BLaER1 (cell line): ENCODE data around the gene ZHX3.

Experiments used
- H3K27ac ChIP-seq: shearing (Covaris generic); formaldehyde crosslinking; 2 replicates; pipeline ENCODE4 v1.8.1; 2022
- H3K27me3 ChIP-seq: shearing (Covaris generic); formaldehyde crosslinking; 2 replicates; pipeline ENCODE4 v1.8.1; 2022
- H3K36me3 ChIP-seq: shearing (Covaris generic); formaldehyde crosslinking; 2 replicates; pipeline ENCODE4 v1.8.1; 2022
- H3K4me1 ChIP-seq: shearing (Covaris generic); formaldehyde crosslinking; 2 replicates; pipeline ENCODE4 v1.8.1; 2022
- H3K4me2 ChIP-seq: shearing (Covaris generic); formaldehyde crosslinking; 2 replicates; pipeline ENCODE4 v1.8.1; 2022
- H3K4me3 ChIP-seq: shearing (Covaris generic); formaldehyde crosslinking; 2 replicates; pipeline ENCODE4 v1.8.1; 2022
- H3K9ac ChIP-seq: shearing (Covaris generic); formaldehyde crosslinking; 2 replicates; pipeline ENCODE4 v1.8.1; 2022
- H3K9me3 ChIP-seq: shearing (Covaris generic); formaldehyde crosslinking; 2 replicates; pipeline ENCODE4 v1.8.1; 2022
- H4K20me1 ChIP-seq: shearing (Covaris generic); formaldehyde crosslinking; 2 replicates; pipeline ENCODE4 v1.8.1; 2022
- Cebpa-rat ChIP-seq: shearing (Covaris generic); IDR thresholded peaks from 2 replicates; pipeline ENCODE4 v1.8.1; 2022

Gene ZHX3

GRCh38 chr20:41200446-41201202 lies 116.9 kb downstream of the ZHX3 start:
- H3K27me3 ChIP-seq: no peaks in the 10 kb centered on the region
- peaks cover 7% of the 10 kb centered on the region for H3K4me1 ChIP-seq
- no peaks in the 10 kb centered on the region for H4K20me1 ChIP-seq
- peaks cover 21% of the 10 kb centered on the region for H3K9me3 ChIP-seq
- no peak overlapping the region for H3K27ac ChIP-seq
- peaks cover 35% of the 10 kb centered on the region for H3K36me3 ChIP-seq
- no peak overlapping the region for H3K9ac ChIP-seq
- H3K4me3 ChIP-seq: no peak overlapping the region
- TF ChIP-seq Cebpa-rat: no peak
- no peak overlapping the region for H3K4me2 ChIP-seq

GRCh38 chr20:41198443-41198842 lies 119.1 kb downstream of the ZHX3 start:
- no peak overlapping the region for H3K27ac ChIP-seq

GRCh38 chr20:41196653-41197225 lies 120.8 kb downstream of the ZHX3 start:
- Histone ChIP-seq H3K4me3 (no peak overlapping the region), H3K9me3 (peaks cover 36% of the 10 kb centered on the region), H3K4me1 (peaks cover 7% of the 10 kb centered on the region), H3K4me2 (no peak overlapping the region), H3K36me3 (peaks cover 16% of the 10 kb centered on the region), H3K27me3 (no peaks in the 10 kb centered on the region), H3K9ac (no peak overlapping the region), H3K27ac (no peak overlapping the region), H4K20me1 (no peaks in the 10 kb centered on the region)
- TF ChIP-seq Cebpa-rat: no peak

More at GRCh38 chr20:41198443-41198842, 119.1 kb downstream of the ZHX3 start:
- Histone ChIP-seq H3K4me2 (no peak overlapping the region), H3K9me3 (peaks cover 21% of the 10 kb centered on the region), H3K4me3 (no peak overlapping the region), H3K4me1 (peaks cover 7% of the 10 kb centered on the region), H3K27me3 (no peaks in the 10 kb centered on the region), H3K9ac (no peak overlapping the region), H4K20me1 (no peaks in the 10 kb centered on the region), H3K36me3 (peaks cover 21% of the 10 kb centered on the region)
- no peak for TF ChIP-seq Cebpa-rat

GRCh38 chr20:41192575-41192974 lies 125.0 kb downstream of the ZHX3 start:
- no peak for TF ChIP-seq Cebpa-rat
- Histone ChIP-seq H3K4me2 (no peak overlapping the region), H3K36me3 (peaks cover 15% of the 10 kb centered on the region; the same call in 1 of the 2 replicates)

GRCh38 chr20:41191562-41192500 lies 125.7 kb downstream of the ZHX3 start:
- no peak overlapping the region for H3K4me3 ChIP-seq
- H3K4me2 ChIP-seq: no peak overlapping the region
- H3K4me1 ChIP-seq: no peaks in the 10 kb centered on the region
- H3K27ac ChIP-seq: no peak overlapping the region
- no peaks in the 10 kb centered on the region for H4K20me1 ChIP-seq
- H3K27me3 ChIP-seq: no peaks in the 10 kb centered on the region
- peaks cover 15% of the 10 kb centered on the region; the same call in 1 of the 2 replicates for H3K36me3 ChIP-seq
- H3K9ac ChIP-seq: no peak overlapping the region
- no peak for TF ChIP-seq Cebpa-rat
- peaks cover 49% of the 10 kb centered on the region for H3K9me3 ChIP-seq

More at GRCh38 chr20:41192575-41192974, 125.0 kb downstream of the ZHX3 start:
- Histone ChIP-seq H3K4me3 (no peak overlapping the region), H3K27ac (no peak overlapping the region), H3K9ac (no peak overlapping the region), H3K4me1 (no peaks in the 10 kb centered on the region), H3K9me3 (peaks cover 45% of the 10 kb centered on the region), H3K27me3 (no peaks in the 10 kb centered on the region), H4K20me1 (no peaks in the 10 kb centered on the region)

GRCh38 chr20:41187668-41188067 lies 129.9 kb downstream of the ZHX3 start:
- peaks cover 39% of the 10 kb centered on the region for H3K9me3 ChIP-seq

GRCh38 chr20:41185013-41185757 lies 132.3 kb downstream of the ZHX3 start:
- Histone ChIP-seq H3K27me3 (no peaks in the 10 kb centered on the region), H3K9me3 (peaks cover 14% of the 10 kb centered on the region), H3K4me3 (no peak overlapping the region), H3K36me3 (peaks cover 31% of the 10 kb centered on the region), H3K9ac (no peak overlapping the region), H4K20me1 (peaks cover 25% of the 10 kb centered on the region), H3K4me1 (no peaks in the 10 kb centered on the region), H3K27ac (no peak overlapping the region), H3K4me2 (no peak overlapping the region)
- no peak for TF ChIP-seq Cebpa-rat

More at GRCh38 chr20:41187668-41188067, 129.9 kb downstream of the ZHX3 start:
- peaks cover 23% of the 10 kb centered on the region; the same call in 1 of the 2 replicates for H3K36me3 ChIP-seq
- 0 out of 2 replicates have a peak, but pooled peaks cover 8% of the 10 kb centered on the region for H4K20me1 ChIP-seq
- H3K9ac ChIP-seq: no peak overlapping the region
- no peak overlapping the region for H3K4me2 ChIP-seq
- no peaks in the 10 kb centered on the region for H3K4me1 ChIP-seq
- no peak overlapping the region for H3K4me3 ChIP-seq
- no peaks in the 10 kb centered on the region for H3K27me3 ChIP-seq
- TF ChIP-seq Cebpa-rat: no peak
- no peak overlapping the region for H3K27ac ChIP-seq

GRCh38 chr20:41183831-41184230 lies 133.7 kb downstream of the ZHX3 start:
- Histone ChIP-seq H3K27me3 (no peaks in the 10 kb centered on the region), H3K36me3 (peaks cover 37% of the 10 kb centered on the region), H3K9ac (no peak overlapping the region), H3K4me2 (no peak overlapping the region), H3K4me3 (no peak overlapping the region), H3K27ac (no peak overlapping the region), H3K9me3 (0 out of 2 replicates have a peak, but pooled peaks cover 4% of the 10 kb centered on the region), H3K4me1 (no peaks in the 10 kb centered on the region), H4K20me1 (peaks cover 36% of the 10 kb centered on the region)
- TF ChIP-seq Cebpa-rat: no peak

- H3K9me3 ChIP-seq: 0 out of 2 replicates have a peak, but pooled peaks cover 4% of the 10 kb centered on the region
- no peak overlapping the region for H3K4me2 ChIP-seq
- H4K20me1 ChIP-seq: peaks cover 40% of the 10 kb centered on the region
- H3K9ac ChIP-seq: no peak overlapping the region
- peaks cover 39% of the 10 kb centered on the region for H3K36me3 ChIP-seq
- no peaks in the 10 kb centered on the region for H3K27me3 ChIP-seq
- H3K4me1 ChIP-seq: no peaks in the 10 kb centered on the region
- no peak overlapping the region for H3K4me3 ChIP-seq
- no peak overlapping the region for H3K27ac ChIP-seq
- TF ChIP-seq Cebpa-rat: no peak
These were observed 134.1 kb downstream of the ZHX3 start for GRCh38 chr20:41183391-41183790.
